Breast epithelium (tissue), 4 donors: ENCODE results near the gene ATAD2B. TPM values are rescaled to one million over a fixed set of nuclear protein-coding genes. Genes with fewer than 3 reads are reported as not detected.

Experiments
- DNase-seq, 2 donors: peaks; one replicate each; pipeline ENCODE4 v3.0.0-alpha.2; 2019; ENCODE audit warnings: low spot score in 2 of 2
- H3K27ac ChIP-seq, 2 donors: fragments of 200-600 bp; sonication (generic) in 1 of 2; one replicate each; pipeline ENCODE4 v1.5.1; 2016 to 2019; ENCODE audit warnings: mild to moderate bottlenecking in 1 of 2
- H3K27me3 ChIP-seq, 2 donors: fragments of 200-600 bp; sonication (generic) in 1 of 2; one replicate each; pipeline versions ENCODE4 v1.5.1 to v1.6.0; 2017 to 2019; ENCODE audit warnings: control low read depth in 1 of 2, mild to moderate bottlenecking in 1 of 2
- H3K36me3 ChIP-seq: fragments of 200-600 bp; one replicate; pipeline ENCODE4 v1.5.1; 2019
- H3K4me1 ChIP-seq, 2 donors: fragments of 200-600 bp; sonication (generic); one replicate each; pipeline ENCODE4 v1.5.1; 2016 to 2019; ENCODE audit warnings: control low read depth in 1 of 2
- H3K4me3 ChIP-seq, 3 donors: fragments of 200-600 bp; sonication (generic); 1 replicate in 2 of 3; 2 replicates in 1 of 3; pipeline ENCODE4 v1.5.1; 2016 to 2019; ENCODE audit warnings: mild to moderate bottlenecking in 3 of 3, moderate library complexity in 2 of 3
- H3K9me3 ChIP-seq, 2 donors: fragments of 200-600 bp; sonication (generic) in 1 of 2; one replicate each; pipeline ENCODE4 v1.5.1; 2016 to 2019; ENCODE audit warnings: control low read depth in 1 of 2
- CTCF ChIP-seq, 3 donors: fragments of 450-650 bp; IDR thresholded peaks; one replicate each; pipeline ENCODE4 v1.5.1; 2016 to 2017; ENCODE audit warnings: antibody characterized with exemption in 3 of 3, mild to moderate bottlenecking in 3 of 3, moderate library complexity in 3 of 3
- POLR2A ChIP-seq: fragments of 450-650 bp; IDR thresholded peaks from one replicate; pipeline ENCODE4 v1.6.1; 2016; ENCODE audit warnings: antibody characterized with exemption, mild to moderate bottlenecking, moderate library complexity
- POLR2AphosphoS5 ChIP-seq, 3 donors: sonication (generic); formaldehyde crosslinking; IDR thresholded peaks; one replicate each; pipeline ENCODE4 v1.6.1; 2017; ENCODE audit warnings: antibody characterized with exemption in 3 of 3
- intact Hi-C: fragments of 100-400 bp; cut with DNase I; formaldehyde crosslinking; loops from one replicate; pipeline ENCODE4 v1.15.1; 2023; ENCODE audit warnings: low total_unique reads
- total RNA-seq, 3 donors: library from RNA; depleted of rRNA; stranded (reverse); fragments of >200 nt; gene quantifications; one replicate each; pipeline ENCODE4 v1.1.0, GENCODE V29; 2016

The ATAD2B gene
- total RNA-seq, 3 donors from 2014 or later, result 22.6 to 48.1 (median 34.4) TPM

GRCh38 chr2:23801396-23801795 lies 125.5 kb downstream of the ATAD2B start:
- intact Hi-C loops, result no loop called here

GRCh38 chr2:23794234-23794633 lies 132.7 kb downstream of the ATAD2B start:
- no peaks in the 10 kb centered on the region for H3K36me3 ChIP-seq
- intact Hi-C loops, result no loop called here
- no peaks in the 10 kb centered on the region for H3K4me1 ChIP-seq
- no peaks in the 10 kb centered on the region for H3K9me3 ChIP-seq
- no peaks in the 10 kb centered on the region for H3K27me3 ChIP-seq
- DNase-seq, result no peak
- no peak for TF ChIP-seq POLR2AphosphoS5 (IDR thresholded peaks at IDR 0.05)
- no peak overlapping the region for H3K27ac ChIP-seq
- no peak overlapping the region for H3K4me3 ChIP-seq

More at GRCh38 chr2:23801396-23801795, 125.5 kb downstream of the ATAD2B start:
- TF ChIP-seq POLR2AphosphoS5 (IDR thresholded peaks at IDR 0.05) (no peak), CTCF (IDR thresholded peaks at IDR 0.05) (no peak), POLR2A (no peak)
- Histone ChIP-seq H3K9me3 (no peaks in the 10 kb centered on the region), H3K27ac (no peak overlapping the region), H3K36me3 (no peaks in the 10 kb centered on the region), H3K27me3 (no peaks in the 10 kb centered on the region), H3K4me1 (no peaks in the 10 kb centered on the region), H3K4me3 (no peak overlapping the region)
- no peak for DNase-seq

DNA sequence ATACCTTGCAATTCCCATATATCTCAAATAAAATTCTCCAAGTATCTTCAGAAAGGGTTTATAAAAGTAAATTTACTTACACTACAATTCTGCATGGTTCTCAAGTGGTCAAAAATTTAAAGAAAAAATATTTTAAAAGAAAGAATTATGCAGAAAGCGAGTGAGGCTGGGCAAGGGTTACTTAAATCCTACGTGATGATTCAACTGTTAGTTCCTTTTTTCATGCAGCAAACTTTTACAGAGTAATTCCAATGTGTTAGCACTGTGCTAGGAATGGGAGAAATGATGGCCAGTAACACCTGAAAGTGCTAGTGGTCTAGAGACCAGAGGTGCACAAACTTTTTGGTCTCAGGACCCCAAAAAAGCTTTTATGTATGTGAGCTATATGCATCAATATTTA lies 133.4 kb downstream of the ATAD2B start:
- Histone ChIP-seq H3K27ac (no peak overlapping the region), H3K9me3 (no peaks in the 10 kb centered on the region), H3K4me3 (no peak overlapping the region), H3K4me1 (no peaks in the 10 kb centered on the region), H3K27me3 (no peaks in the 10 kb centered on the region), H3K36me3 (no peaks in the 10 kb centered on the region)
- TF ChIP-seq POLR2A (no peak), POLR2AphosphoS5 (IDR thresholded peaks at IDR 0.05) (no peak), CTCF (IDR thresholded peaks at IDR 0.05) (no peak)
- no peak for DNase-seq
- intact Hi-C loops, result no loop called here

GRCh38 chr2:23791030-23791429 lies 135.9 kb downstream of the ATAD2B start:
- Histone ChIP-seq H3K36me3 (no peaks in the 10 kb centered on the region), H3K27ac (no peak overlapping the region), H3K4me3 (no peak overlapping the region), H3K27me3 (no peaks in the 10 kb centered on the region), H3K4me1 (no peaks in the 10 kb centered on the region), H3K9me3 (no peaks in the 10 kb centered on the region)
- TF ChIP-seq CTCF (IDR thresholded peaks at IDR 0.05) (no peak), POLR2AphosphoS5 (IDR thresholded peaks at IDR 0.05) (no peak), POLR2A (no peak)
- intact Hi-C loops, result no loop called here
- no peak for DNase-seq

DNA sequence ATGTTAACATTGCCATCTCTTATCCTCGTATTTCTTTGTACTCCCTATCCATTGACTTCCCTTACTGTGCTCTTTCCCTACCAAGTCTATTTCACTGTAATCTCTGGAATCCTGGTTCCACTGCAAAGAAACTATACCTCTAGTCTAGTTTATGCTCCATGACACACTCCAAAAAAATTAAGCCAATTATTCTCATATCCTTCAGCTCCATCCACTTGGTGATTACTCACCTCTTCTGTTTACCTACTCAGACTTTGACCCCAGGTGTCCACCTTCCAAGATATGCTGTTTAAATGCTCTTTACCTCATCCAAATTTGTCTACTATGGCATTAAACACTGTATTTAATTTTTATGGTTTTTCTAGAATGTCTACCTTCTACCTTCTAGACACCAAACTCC lies 137.9 kb downstream of the ATAD2B start:
- Histone ChIP-seq H3K9me3 (no peaks in the 10 kb centered on the region), H3K4me1 (no peaks in the 10 kb centered on the region), H3K27me3 (no peaks in the 10 kb centered on the region), H3K27ac (no peak overlapping the region), H3K4me3 (no peak overlapping the region), H3K36me3 (no peaks in the 10 kb centered on the region)
- intact Hi-C loops, result no loop called here
- TF ChIP-seq CTCF (IDR thresholded peaks at IDR 0.05), result no peak
- TF ChIP-seq POLR2A, result no peak
- no peak for TF ChIP-seq POLR2AphosphoS5 (IDR thresholded peaks at IDR 0.05)
- no peak for DNase-seq

DNA sequence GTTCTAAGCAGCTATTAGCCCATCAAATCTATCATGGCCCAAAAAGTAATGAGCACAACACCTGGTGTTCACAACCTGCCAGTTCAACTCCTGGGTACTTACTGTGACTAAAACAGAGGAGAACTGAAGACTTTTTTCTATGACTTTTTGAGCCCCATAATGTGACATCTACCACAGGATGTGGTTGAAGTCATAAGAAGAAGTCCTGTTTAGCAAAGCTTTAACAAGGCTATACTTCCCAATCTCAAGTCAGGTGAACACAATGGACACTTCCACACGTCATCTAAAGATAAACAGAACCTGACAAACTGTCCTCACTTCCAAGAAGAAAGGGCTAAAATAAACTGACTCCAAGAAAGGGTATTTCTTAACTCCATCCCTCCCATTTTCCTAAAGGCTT lies 138.8 kb downstream of the ATAD2B start:
- Histone ChIP-seq H3K4me3 (no peak overlapping the region), H3K36me3 (no peaks in the 10 kb centered on the region), H3K27ac (no peak overlapping the region), H3K4me1 (no peaks in the 10 kb centered on the region), H3K9me3 (no peaks in the 10 kb centered on the region), H3K27me3 (no peaks in the 10 kb centered on the region)
- intact Hi-C loops, result no loop called here
- no peak for DNase-seq
- no peak for TF ChIP-seq CTCF (IDR thresholded peaks at IDR 0.05)
- TF ChIP-seq POLR2AphosphoS5 (IDR thresholded peaks at IDR 0.05), result no peak
- TF ChIP-seq POLR2A, result no peak
